ENCODE measurements around the gene CDHR3. TPM values are rescaled to one million over a fixed set of nuclear protein-coding genes. Genes with fewer than 3 reads are reported as not detected.

Gene CDHR3
- total RNA-seq, 4 donors from 2014 or later: 5.4 to 7.9 (median 5.9) TPM; not detected in 1

DNA sequence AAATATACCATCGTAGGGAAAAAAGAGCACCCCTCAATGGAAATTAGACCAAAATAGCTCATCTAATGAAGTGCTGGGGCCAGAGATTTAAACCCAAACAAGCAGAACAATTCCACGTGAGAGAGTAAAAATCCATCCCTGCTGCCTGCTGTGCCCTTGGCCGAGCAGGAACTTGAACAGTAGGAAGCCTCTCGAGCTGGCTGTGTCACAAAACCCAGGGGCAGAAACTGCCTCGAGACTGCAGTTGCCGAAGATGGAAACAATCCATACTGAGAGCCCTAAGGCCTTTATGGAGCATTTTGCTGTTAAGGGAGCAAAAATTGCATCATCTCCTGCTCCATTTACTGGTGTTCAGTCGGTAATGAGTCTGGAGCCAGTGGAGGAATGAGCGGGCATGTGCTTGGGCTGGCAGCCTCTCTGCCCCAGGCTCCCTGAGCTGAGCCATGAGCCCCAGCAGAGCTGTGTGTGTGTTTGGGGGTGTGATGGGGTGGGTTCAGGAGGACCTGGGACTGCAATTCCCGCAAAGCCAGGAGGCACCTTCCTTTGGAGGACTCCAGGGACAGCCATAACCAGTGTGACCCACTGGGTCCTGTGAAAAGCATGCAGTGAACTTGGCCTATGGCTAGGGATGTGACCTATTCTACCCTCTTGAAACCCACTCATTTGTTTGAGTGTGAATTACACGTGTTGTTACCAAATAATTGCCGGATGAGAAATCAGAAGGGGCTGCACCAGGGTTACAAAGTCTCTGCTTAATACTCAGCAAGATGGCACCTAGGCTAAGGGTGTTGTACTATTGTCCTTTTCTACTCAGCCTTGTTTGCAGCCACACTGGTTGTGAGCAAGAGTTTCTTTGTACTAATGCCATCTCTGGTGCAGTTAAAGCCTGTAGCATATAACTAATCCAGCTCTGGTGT is 58.3 kb downstream of the CDHR3 start:
- no peak overlapping the region for H3K27ac ChIP-seq
- H3K4me3 ChIP-seq: no peak overlapping the region
- H3K27me3 ChIP-seq: no peaks in the 10 kb centered on the region
- no peak for TF ChIP-seq POLR2A (IDR thresholded peaks at IDR 0.05)
- TF ChIP-seq, protein P1, sequence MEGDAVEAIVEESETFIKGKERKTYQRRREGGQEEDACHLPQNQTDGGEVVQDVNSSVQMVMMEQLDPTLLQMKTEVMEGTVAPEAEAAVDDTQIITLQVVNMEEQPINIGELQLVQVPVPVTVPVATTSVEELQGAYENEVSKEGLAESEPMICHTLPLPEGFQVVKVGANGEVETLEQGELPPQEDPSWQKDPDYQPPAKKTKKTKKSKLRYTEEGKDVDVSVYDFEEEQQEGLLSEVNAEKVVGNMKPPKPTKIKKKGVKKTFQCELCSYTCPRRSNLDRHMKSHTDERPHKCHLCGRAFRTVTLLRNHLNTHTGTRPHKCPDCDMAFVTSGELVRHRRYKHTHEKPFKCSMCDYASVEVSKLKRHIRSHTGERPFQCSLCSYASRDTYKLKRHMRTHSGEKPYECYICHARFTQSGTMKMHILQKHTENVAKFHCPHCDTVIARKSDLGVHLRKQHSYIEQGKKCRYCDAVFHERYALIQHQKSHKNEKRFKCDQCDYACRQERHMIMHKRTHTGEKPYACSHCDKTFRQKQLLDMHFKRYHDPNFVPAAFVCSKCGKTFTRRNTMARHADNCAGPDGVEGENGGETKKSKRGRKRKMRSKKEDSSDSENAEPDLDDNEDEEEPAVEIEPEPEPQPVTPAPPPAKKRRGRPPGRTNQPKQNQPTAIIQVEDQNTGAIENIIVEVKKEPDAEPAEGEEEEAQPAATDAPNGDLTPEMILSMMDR (IDR thresholded peaks at IDR 0.05): no peak
- H3K36me3 ChIP-seq: no peaks in the 10 kb centered on the region
- intact Hi-C loops (cut with DNase I; ENCODE audit: low total_unique reads): no loop called here
- no peak for DNase-seq
- H3K4me1 ChIP-seq: no peaks in the 10 kb centered on the region
- H3K9me3 ChIP-seq: no peaks in the 10 kb centered on the region

GRCh38 chr7:106022193-106022821 is 59.2 kb downstream of the CDHR3 start:
- no peak overlapping the region for H3K4me3 ChIP-seq
- H3K27ac ChIP-seq: no peak overlapping the region
- no peaks in the 10 kb centered on the region for H3K4me1 ChIP-seq
- no peaks in the 10 kb centered on the region for H3K27me3 ChIP-seq
- no peak for DNase-seq
- no peak for TF ChIP-seq POLR2A (IDR thresholded peaks at IDR 0.05)
- TF ChIP-seq, protein P1 (IDR thresholded peaks at IDR 0.05): no peak
- intact Hi-C loops (cut with DNase I; ENCODE audit: low total_unique reads): no loop called here
- no peaks in the 10 kb centered on the region for H3K9me3 ChIP-seq
- H3K36me3 ChIP-seq: no peaks in the 10 kb centered on the region

- TF ChIP-seq POLR2A (IDR thresholded peaks at IDR 0.05): no peak
- TF ChIP-seq, protein P1 (IDR thresholded peaks at IDR 0.05): no peak
- H3K4me3 ChIP-seq: no peak overlapping the region
- no peaks in the 10 kb centered on the region for H3K36me3 ChIP-seq
- H3K27ac ChIP-seq: no peak overlapping the region
- DNase-seq: no peak
- intact Hi-C loops (cut with DNase I; ENCODE audit: low total_unique reads): no loop called here
- H3K9me3 ChIP-seq: no peaks in the 10 kb centered on the region
- no peaks in the 10 kb centered on the region for H3K4me1 ChIP-seq
- H3K27me3 ChIP-seq: no peaks in the 10 kb centered on the region
Measured at GRCh38 chr7:106023369-106024322, 60.6 kb downstream of the CDHR3 start.

GRCh38 chr7:106026101-106026500 is 63.0 kb downstream of the CDHR3 start:
- H3K9me3 ChIP-seq: no peaks in the 10 kb centered on the region
- no peak overlapping the region for H3K4me3 ChIP-seq
- no peaks in the 10 kb centered on the region for H3K27me3 ChIP-seq
- no peak overlapping the region for H3K27ac ChIP-seq
- TF ChIP-seq, protein P1 (IDR thresholded peaks at IDR 0.05): no peak
- no peak for TF ChIP-seq POLR2A (IDR thresholded peaks at IDR 0.05)
- intact Hi-C loops (cut with DNase I; ENCODE audit: low total_unique reads): no loop called here
- no peaks in the 10 kb centered on the region for H3K4me1 ChIP-seq
- DNase-seq: no peak
- H3K36me3 ChIP-seq: no peaks in the 10 kb centered on the region
